ENCODE measurements around the gene EDN2. TPM values are rescaled to one million over a fixed set of nuclear protein-coding genes. Genes with fewer than 3 reads are reported as not detected.

Gene EDN2
- total and polyA plus RNA-seq, 4 donors, result 0.10 to 0.13 TPM; not detected in 2

DNA sequence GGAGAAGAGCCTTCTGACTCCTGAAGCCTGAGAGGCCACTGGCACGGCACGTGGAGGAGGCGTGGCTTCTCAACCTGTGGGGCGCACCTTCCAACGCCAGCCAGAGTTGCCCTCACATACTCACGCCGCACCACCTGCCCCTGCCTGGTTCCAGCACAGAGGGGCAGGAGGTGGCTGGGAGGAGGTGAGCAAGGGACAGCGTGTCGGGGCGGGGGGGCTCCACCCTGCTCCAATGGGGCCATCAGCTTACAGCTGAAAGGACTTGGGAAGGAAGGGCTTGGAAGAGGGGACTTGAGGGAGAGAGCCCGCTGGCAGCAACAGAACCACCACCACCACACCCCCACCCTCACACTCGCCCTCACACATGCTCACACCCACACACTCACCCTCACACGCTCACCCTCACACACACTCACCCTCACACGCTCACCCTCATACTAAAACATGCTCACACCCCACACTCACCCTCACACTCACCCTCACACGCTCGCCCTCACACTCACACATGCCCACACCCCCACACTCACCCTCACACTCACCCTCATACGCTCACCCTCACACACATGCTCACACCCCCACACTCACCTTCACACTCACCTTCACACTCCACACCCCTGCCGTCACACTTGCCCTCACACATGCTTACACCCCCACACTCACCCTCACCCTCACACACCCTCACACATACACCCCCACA is 41.6 kb upstream of the EDN2 start:
- H3K4me1 ChIP-seq (ENCODE audit: control insufficient read depth in 4 of 4, insufficient read depth in 4 of 4, low read length in 3 of 4), result no peaks in the 10 kb centered on the region
- H3K36me3 ChIP-seq (ENCODE audit: control insufficient read depth in 4 of 4, insufficient read depth in 3 of 4, low read depth in 1 of 4, low read length in 3 of 4), result no peaks in the 10 kb centered on the region
- TF ChIP-seq NR2F2 (IDR thresholded peaks at IDR 0.05) (no peak), EGR1 (IDR thresholded peaks at IDR 0.05; ENCODE audit: low read depth in 2 of 2) (no peak), RXRA (IDR thresholded peaks at IDR 0.05) (no peak), SP1 (IDR thresholded peaks at IDR 0.05) (no peak), HNF4G (IDR thresholded peaks at IDR 0.05) (no peak), HNF4A (conservative IDR thresholded peaks at IDR 0.05) (no peak), FOXA1 (IDR thresholded peaks at IDR 0.05) (no peak), TAF1 (conservative IDR thresholded peaks at IDR 0.05) (no peak), FOXA2 (IDR thresholded peaks at IDR 0.05) (no peak), GABPA (IDR thresholded peaks at IDR 0.05 in 1 of 2, conservative IDR thresholded peaks at IDR 0.05 in 1 of 2) (no peak), YY1 (IDR thresholded peaks at IDR 0.05) (no peak), JUND (IDR thresholded peaks at IDR 0.05) (no peak)
- TF ChIP-seq, protein P1, sequence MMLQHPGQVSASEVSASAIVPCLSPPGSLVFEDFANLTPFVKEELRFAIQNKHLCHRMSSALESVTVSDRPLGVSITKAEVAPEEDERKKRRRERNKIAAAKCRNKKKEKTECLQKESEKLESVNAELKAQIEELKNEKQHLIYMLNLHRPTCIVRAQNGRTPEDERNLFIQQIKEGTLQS (IDR thresholded peaks at IDR 0.05), result no peak
- TF ChIP-seq, protein P2, sequence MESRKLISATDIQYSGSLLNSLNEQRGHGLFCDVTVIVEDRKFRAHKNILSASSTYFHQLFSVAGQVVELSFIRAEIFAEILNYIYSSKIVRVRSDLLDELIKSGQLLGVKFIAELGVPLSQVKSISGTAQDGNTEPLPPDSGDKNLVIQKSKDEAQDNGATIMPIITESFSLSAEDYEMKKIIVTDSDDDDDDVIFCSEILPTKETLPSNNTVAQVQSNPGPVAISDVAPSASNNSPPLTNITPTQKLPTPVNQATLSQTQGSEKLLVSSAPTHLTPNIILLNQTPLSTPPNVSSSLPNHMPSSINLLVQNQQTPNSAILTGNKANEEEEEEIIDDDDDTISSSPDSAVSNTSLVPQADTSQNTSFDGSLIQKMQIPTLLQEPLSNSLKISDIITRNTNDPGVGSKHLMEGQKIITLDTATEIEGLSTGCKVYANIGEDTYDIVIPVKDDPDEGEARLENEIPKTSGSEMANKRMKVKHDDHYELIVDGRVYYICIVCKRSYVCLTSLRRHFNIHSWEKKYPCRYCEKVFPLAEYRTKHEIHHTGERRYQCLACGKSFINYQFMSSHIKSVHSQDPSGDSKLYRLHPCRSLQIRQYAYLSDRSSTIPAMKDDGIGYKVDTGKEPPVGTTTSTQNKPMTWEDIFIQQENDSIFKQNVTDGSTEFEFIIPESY (IDR thresholded peaks at IDR 0.05), result no peak
- TF ChIP-seq, protein P3, sequence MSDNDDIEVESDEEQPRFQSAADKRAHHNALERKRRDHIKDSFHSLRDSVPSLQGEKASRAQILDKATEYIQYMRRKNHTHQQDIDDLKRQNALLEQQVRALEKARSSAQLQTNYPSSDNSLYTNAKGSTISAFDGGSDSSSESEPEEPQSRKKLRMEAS (IDR thresholded peaks at IDR 0.05), result no peak
- TF ChIP-seq, protein P4, sequence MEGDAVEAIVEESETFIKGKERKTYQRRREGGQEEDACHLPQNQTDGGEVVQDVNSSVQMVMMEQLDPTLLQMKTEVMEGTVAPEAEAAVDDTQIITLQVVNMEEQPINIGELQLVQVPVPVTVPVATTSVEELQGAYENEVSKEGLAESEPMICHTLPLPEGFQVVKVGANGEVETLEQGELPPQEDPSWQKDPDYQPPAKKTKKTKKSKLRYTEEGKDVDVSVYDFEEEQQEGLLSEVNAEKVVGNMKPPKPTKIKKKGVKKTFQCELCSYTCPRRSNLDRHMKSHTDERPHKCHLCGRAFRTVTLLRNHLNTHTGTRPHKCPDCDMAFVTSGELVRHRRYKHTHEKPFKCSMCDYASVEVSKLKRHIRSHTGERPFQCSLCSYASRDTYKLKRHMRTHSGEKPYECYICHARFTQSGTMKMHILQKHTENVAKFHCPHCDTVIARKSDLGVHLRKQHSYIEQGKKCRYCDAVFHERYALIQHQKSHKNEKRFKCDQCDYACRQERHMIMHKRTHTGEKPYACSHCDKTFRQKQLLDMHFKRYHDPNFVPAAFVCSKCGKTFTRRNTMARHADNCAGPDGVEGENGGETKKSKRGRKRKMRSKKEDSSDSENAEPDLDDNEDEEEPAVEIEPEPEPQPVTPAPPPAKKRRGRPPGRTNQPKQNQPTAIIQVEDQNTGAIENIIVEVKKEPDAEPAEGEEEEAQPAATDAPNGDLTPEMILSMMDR (IDR thresholded peaks at IDR 0.05; ENCODE audit: low read depth, low read length, missing input control), result no peak
- TF ChIP-seq, protein P5, sequence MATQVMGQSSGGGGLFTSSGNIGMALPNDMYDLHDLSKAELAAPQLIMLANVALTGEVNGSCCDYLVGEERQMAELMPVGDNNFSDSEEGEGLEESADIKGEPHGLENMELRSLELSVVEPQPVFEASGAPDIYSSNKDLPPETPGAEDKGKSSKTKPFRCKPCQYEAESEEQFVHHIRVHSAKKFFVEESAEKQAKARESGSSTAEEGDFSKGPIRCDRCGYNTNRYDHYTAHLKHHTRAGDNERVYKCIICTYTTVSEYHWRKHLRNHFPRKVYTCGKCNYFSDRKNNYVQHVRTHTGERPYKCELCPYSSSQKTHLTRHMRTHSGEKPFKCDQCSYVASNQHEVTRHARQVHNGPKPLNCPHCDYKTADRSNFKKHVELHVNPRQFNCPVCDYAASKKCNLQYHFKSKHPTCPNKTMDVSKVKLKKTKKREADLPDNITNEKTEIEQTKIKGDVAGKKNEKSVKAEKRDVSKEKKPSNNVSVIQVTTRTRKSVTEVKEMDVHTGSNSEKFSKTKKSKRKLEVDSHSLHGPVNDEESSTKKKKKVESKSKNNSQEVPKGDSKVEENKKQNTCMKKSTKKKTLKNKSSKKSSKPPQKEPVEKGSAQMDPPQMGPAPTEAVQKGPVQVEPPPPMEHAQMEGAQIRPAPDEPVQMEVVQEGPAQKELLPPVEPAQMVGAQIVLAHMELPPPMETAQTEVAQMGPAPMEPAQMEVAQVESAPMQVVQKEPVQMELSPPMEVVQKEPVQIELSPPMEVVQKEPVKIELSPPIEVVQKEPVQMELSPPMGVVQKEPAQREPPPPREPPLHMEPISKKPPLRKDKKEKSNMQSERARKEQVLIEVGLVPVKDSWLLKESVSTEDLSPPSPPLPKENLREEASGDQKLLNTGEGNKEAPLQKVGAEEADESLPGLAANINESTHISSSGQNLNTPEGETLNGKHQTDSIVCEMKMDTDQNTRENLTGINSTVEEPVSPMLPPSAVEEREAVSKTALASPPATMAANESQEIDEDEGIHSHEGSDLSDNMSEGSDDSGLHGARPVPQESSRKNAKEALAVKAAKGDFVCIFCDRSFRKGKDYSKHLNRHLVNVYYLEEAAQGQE (IDR thresholded peaks at IDR 0.05), result no peak
- no peak overlapping the region for H3K9ac ChIP-seq (ENCODE audit: low read depth in 1 of 2, low read length in 2 of 2)
- H3K9me3 ChIP-seq (ENCODE audit: control insufficient read depth in 4 of 4, low read length in 3 of 4), result no peaks in the 10 kb centered on the region
- WGBS, result 89% methylated on average over 18 of the region's 18 CpGs
- H3K4me3 ChIP-seq (ENCODE audit: low read depth in 1 of 3, low read length in 3 of 3), result no peak overlapping the region
- no peak for DNase-seq (ENCODE audit: low spot score)
- no peak overlapping the region for H3K27ac ChIP-seq (ENCODE audit: low read depth in 1 of 2, low read length in 2 of 2)
- no peaks in the 10 kb centered on the region for H3K27me3 ChIP-seq (ENCODE audit: control insufficient read depth in 4 of 4, insufficient read depth in 4 of 4, low read length in 3 of 4)

Measured in liver (tissue), 9 donors.